Stimulated activated effector memory CD8-positive, alpha-beta T cell treated with anti-CD3 and anti-CD28 coated beads, Interleukin-12 subunit alpha, Interleukin-12 subunit beta, amount 100 ng/mL, for 72 hours (primary cell): ENCODE results near the gene RIN3.

Experiments used
- ATAC-seq: fragments of 150-1000 bp; cut with Tn5 transposase; 2 replicates; pipeline ENCODE4 v1.10.0; 2021
- DNase-seq, 2 donors: peaks; one replicate each; pipeline ENCODE4 v3.0.0; 2021 to 2022; ENCODE audit warnings: low spot score in 2 of 2
- H3K27ac Mint-ChIP-seq: one replicate; pipeline ENCODE4 v1.8.0; 2022; ENCODE audit warnings: mild to moderate bottlenecking, mixed read lengths
- H3K36me3 Mint-ChIP-seq: one replicate; pipeline ENCODE4 v1.8.0; 2022; ENCODE audit warnings: mild to moderate bottlenecking, mixed read lengths
- H3K4me1 Mint-ChIP-seq: one replicate; pipeline ENCODE4 v1.8.0; 2022; ENCODE audit warnings: mixed read lengths
- H3K4me3 Mint-ChIP-seq: one replicate; pipeline ENCODE4 v1.8.0; 2022; ENCODE audit warnings: mild to moderate bottlenecking, mixed read lengths
- H3K9me3 Mint-ChIP-seq: one replicate; pipeline ENCODE4 v1.8.0; 2022; ENCODE audit warnings: mixed read lengths

Gene RIN3

GRCh38 chr14:92659765-92660561, 146.4 kb downstream of the RIN3 start:
- H3K36me3 Mint-ChIP-seq, result peaks cover 99% of the 10 kb centered on the region
- ATAC-seq (no peak), DNase-seq (no peak)
- peak overlapping the region; percentile 90 for H3K27ac Mint-ChIP-seq
- peaks cover 78% of the 10 kb centered on the region for H3K4me1 Mint-ChIP-seq
- no peak overlapping the region for H3K4me3 Mint-ChIP-seq
- H3K9me3 Mint-ChIP-seq, result no peaks in the 10 kb centered on the region

GRCh38 chr14:92660571-92660970, 147.0 kb downstream of the RIN3 start:
- no peak for DNase-seq
- ATAC-seq, result no peak
- no peak overlapping the region for H3K4me3 Mint-ChIP-seq
- H3K36me3 Mint-ChIP-seq, result peaks cover 99% of the 10 kb centered on the region
- H3K27ac Mint-ChIP-seq, result peak overlapping the region; percentile 90
- peaks cover 73% of the 10 kb centered on the region for H3K4me1 Mint-ChIP-seq
- no peaks in the 10 kb centered on the region for H3K9me3 Mint-ChIP-seq

- H3K9me3 Mint-ChIP-seq, result no peaks in the 10 kb centered on the region
- no peak overlapping the region for H3K4me3 Mint-ChIP-seq
- H3K36me3 Mint-ChIP-seq, result peaks cover 100% of the 10 kb centered on the region
- ATAC-seq (no peak), DNase-seq (no peak)
- peak overlapping the region; percentile 90 for H3K27ac Mint-ChIP-seq
- H3K4me1 Mint-ChIP-seq, result peaks cover 68% of the 10 kb centered on the region
These were observed 149.5 kb downstream of the RIN3 start for GRCh38 chr14:92663049-92663448.

- H3K4me3 Mint-ChIP-seq, result no peak overlapping the region
- peaks cover 97% of the 10 kb centered on the region for H3K36me3 Mint-ChIP-seq
- no peaks in the 10 kb centered on the region for H3K9me3 Mint-ChIP-seq
- DNase-seq (no peak), ATAC-seq (no peak)
- peaks cover 68% of the 10 kb centered on the region for H3K4me1 Mint-ChIP-seq
- peak overlapping the region; percentile 83 for H3K27ac Mint-ChIP-seq
These were observed 152.1 kb downstream of the RIN3 start for GRCh38 chr14:92665661-92666110.

- H3K4me1 Mint-ChIP-seq, result peaks cover 74% of the 10 kb centered on the region
- ATAC-seq (no peak), DNase-seq (no peak)
- H3K9me3 Mint-ChIP-seq, result no peaks in the 10 kb centered on the region
- no peak overlapping the region for H3K4me3 Mint-ChIP-seq
- H3K27ac Mint-ChIP-seq, result peak overlapping the region; percentile 83
- peaks cover 97% of the 10 kb centered on the region for H3K36me3 Mint-ChIP-seq
These were observed 152.7 kb downstream of the RIN3 start for GRCh38 chr14:92666251-92666650.

GRCh38 chr14:92668276-92668973, 154.8 kb downstream of the RIN3 start:
- peaks cover 72% of the 10 kb centered on the region for H3K4me1 Mint-ChIP-seq
- peaks cover 97% of the 10 kb centered on the region for H3K36me3 Mint-ChIP-seq
- peak overlapping the region; percentile 83 for H3K27ac Mint-ChIP-seq
- ATAC-seq (peak; percentile 84), DNase-seq (no peak)
- H3K4me3 Mint-ChIP-seq, result peak overlapping the region; percentile 28
- H3K9me3 Mint-ChIP-seq, result no peaks in the 10 kb centered on the region

- Mint-ChIP-seq H3K4me1 (peaks cover 67% of the 10 kb centered on the region), H3K9me3 (no peaks in the 10 kb centered on the region), H3K4me3 (no peak overlapping the region), H3K36me3 (peaks cover 97% of the 10 kb centered on the region), H3K27ac (peak overlapping the region; percentile 83)
- ATAC-seq, result no peak
- no peak for DNase-seq
These were observed 156.6 kb downstream of the RIN3 start for GRCh38 chr14:92670160-92670559.

GRCh38 chr14:92670643-92671366, 157.2 kb downstream of the RIN3 start:
- H3K27ac Mint-ChIP-seq, result peak overlapping the region; percentile 83
- H3K36me3 Mint-ChIP-seq, result peaks cover 97% of the 10 kb centered on the region
- H3K9me3 Mint-ChIP-seq, result no peaks in the 10 kb centered on the region
- peaks cover 70% of the 10 kb centered on the region for H3K4me1 Mint-ChIP-seq
- DNase-seq, result no peak
- peak; percentile 60 for ATAC-seq
- H3K4me3 Mint-ChIP-seq, result no peak overlapping the region

GRCh38 chr14:92673601-92674150, 160.1 kb downstream of the RIN3 start:
- no peak overlapping the region for H3K27ac Mint-ChIP-seq
- no peak overlapping the region for H3K4me3 Mint-ChIP-seq
- H3K4me1 Mint-ChIP-seq, result peaks cover 75% of the 10 kb centered on the region
- DNase-seq (no peak), ATAC-seq (no peak)
- no peaks in the 10 kb centered on the region for H3K9me3 Mint-ChIP-seq
- peaks cover 97% of the 10 kb centered on the region for H3K36me3 Mint-ChIP-seq

GRCh38 chr14:92675421-92675820, 161.8 kb downstream of the RIN3 start:
- Mint-ChIP-seq H3K4me1 (peaks cover 60% of the 10 kb centered on the region), H3K9me3 (no peaks in the 10 kb centered on the region), H3K36me3 (peaks cover 97% of the 10 kb centered on the region), H3K4me3 (peak overlapping the region; percentile 32), H3K27ac (peak overlapping the region; percentile 73)
- DNase-seq, result no peak
- ATAC-seq, result no peak

GRCh38 chr14:92675976-92676375, 162.4 kb downstream of the RIN3 start:
- peak overlapping the region; percentile 32 for H3K4me3 Mint-ChIP-seq
- peak overlapping the region; percentile 73 for H3K27ac Mint-ChIP-seq
- ATAC-seq (no peak), DNase-seq (no peak)
- H3K4me1 Mint-ChIP-seq, result peaks cover 60% of the 10 kb centered on the region
- H3K36me3 Mint-ChIP-seq, result peaks cover 95% of the 10 kb centered on the region
- H3K9me3 Mint-ChIP-seq, result no peaks in the 10 kb centered on the region

- no peak for ATAC-seq
- peak overlapping the region; percentile 73 for H3K27ac Mint-ChIP-seq
- H3K4me1 Mint-ChIP-seq, result peaks cover 60% of the 10 kb centered on the region
These were observed 163.0 kb downstream of the RIN3 start for GRCh38 chr14:92676403-92677086.

GRCh38 chr14:92677087-92677668, 163.6 kb downstream of the RIN3 start:
- peak overlapping the region; percentile 32 for H3K4me3 Mint-ChIP-seq
- H3K9me3 Mint-ChIP-seq, result no peaks in the 10 kb centered on the region
- H3K4me1 Mint-ChIP-seq, result peaks cover 54% of the 10 kb centered on the region
- H3K36me3 Mint-ChIP-seq, result peaks cover 95% of the 10 kb centered on the region
- ATAC-seq (peak; percentile 93), DNase-seq (peak; percentile 42 to 81)
- peak overlapping the region; percentile 73 for H3K27ac Mint-ChIP-seq

More at GRCh38 chr14:92676403-92677086, 163.0 kb downstream of the RIN3 start:
- DNase-seq, result no peak
- Mint-ChIP-seq H3K4me3 (peak overlapping the region; percentile 32), H3K9me3 (no peaks in the 10 kb centered on the region), H3K36me3 (peaks cover 95% of the 10 kb centered on the region)

GRCh38 chr14:92677955-92678354, 164.4 kb downstream of the RIN3 start:
- Mint-ChIP-seq H3K9me3 (no peaks in the 10 kb centered on the region), H3K36me3 (peaks cover 95% of the 10 kb centered on the region), H3K4me3 (no peak overlapping the region), H3K27ac (peak overlapping the region; percentile 73), H3K4me1 (peaks cover 50% of the 10 kb centered on the region)
- ATAC-seq (no peak), DNase-seq (no peak)
